Heart right ventricle (tissue), 16 donors: ENCODE results near the gene FTSJ1. TPM values are rescaled to one million over a fixed set of nuclear protein-coding genes. Genes with fewer than 3 reads are reported as not detected.
A peak's percentile ranks its signal among the peaks of the same experiment; 100 is the strongest.

Experiments
- ATAC-seq, 8 donors: fragments of 200-7000 bp; cut with Tn5 transposase; one replicate each; pipeline ENCODE4 v1.9.1; 2020; ENCODE audit warnings: mild to moderate bottlenecking in 8 of 8, moderate library complexity in 8 of 8, moderate number of reproducible peaks in 1 of 8
- DNase-seq, 2 donors: peaks; one replicate each; pipeline ENCODE4 v3.0.0-alpha.2; 2020
- H3K27ac ChIP-seq, 10 donors: fragments of 200-600 bp; sonication (generic) in 2 of 10; one replicate each; pipeline versions ENCODE4 v1.5.0 to v1.8.0; 2020 to 2022; ENCODE audit warnings: mild to moderate bottlenecking in 3 of 10
- H3K27me3 ChIP-seq, 7 donors: fragments of 200-600 bp; one replicate each; pipeline ENCODE4 v1.8.0; 2021 to 2022; ENCODE audit warnings: mild to moderate bottlenecking in 2 of 7
- H3K36me3 ChIP-seq, 9 donors: fragments of 200-600 bp; sonication (generic) in 1 of 9; one replicate each; pipeline versions ENCODE4 v1.5.0 to v1.8.0; 2020 to 2022; ENCODE audit warnings: mild to moderate bottlenecking in 2 of 9
- H3K4me1 ChIP-seq, 9 donors: fragments of 200-600 bp; sonication (generic) in 1 of 9; one replicate each; pipeline versions ENCODE4 v1.5.0 to v1.8.0; 2020 to 2022; ENCODE audit warnings: mild to moderate bottlenecking in 4 of 9
- H3K4me3 ChIP-seq, 10 donors: fragments of 200-600 bp; sonication (generic) in 2 of 10; one replicate each; pipeline versions ENCODE4 v1.5.0 to v1.8.0; 2020 to 2022; ENCODE audit warnings: mild to moderate bottlenecking in 7 of 10, moderate library complexity in 2 of 10
- H3K9me3 ChIP-seq, 11 donors: fragments of 200-600 bp in 10 of 11; sonication (generic) in 2 of 11; one replicate each; pipeline versions ENCODE4 v1.5.0 to v1.8.0; 2013 to 2022; ENCODE audit warnings: mild to moderate bottlenecking in 2 of 11, control low read depth in 1 of 11, moderate library complexity in 1 of 11
- WGBS, 2 donors: extraction: QIAGEN DNeasy Blood & Tissue Kit; methylation state at CpG; one replicate each; pipeline ENCODE4 v1.1.7; 2013; ENCODE audit warnings: inconsistent platforms in 1 of 2; 5-methylcytosine and 5-hydroxymethylcytosine counted together
- intact Hi-C, 10 donors: fragments of 100-400 bp; cut with DNase I; formaldehyde crosslinking; loops; one replicate each; pipeline versions ENCODE4 v1.11.1 to v1.14.2; 2022
- polyA plus RNA-seq, 2 donors: library from polyadenylated mRNA; stranded (reverse); fragments of 200-250 nt; gene quantifications; one replicate each; pipeline ENCODE4 v1.2.3, GENCODE V29; 2013
- total RNA-seq, 10 donors: library from RNA; stranded (reverse); fragmentation: NEBNext Ultra II Directional in 3 of 10; extraction: Animal tissue kit (Norgen Biotek cat#: 25700) in 3 of 10; gene quantifications; one replicate each; pipeline versions ENCODE4 v1.2.1 to v1.2.4, GENCODE V29; 2021 to 2023
- TF ChIP-seq, protein P1 (sequence below), 9 donors: fragments of 200-600 bp; sonication (generic) in 2 of 9; IDR thresholded peaks; one replicate each; pipeline versions ENCODE4 v1.5.0 to v1.8.0; 2021 to 2022; ENCODE audit warnings: antibody characterized with exemption in 9 of 9, mild to moderate bottlenecking in 5 of 9, moderate library complexity in 1 of 9
- donor health status: Arrhythmogenic right ventricular cardiomyopathy.
- donor health status: ischemic (EF 13 %, LVEDD 7.1; RV severe dilation, severe dysfunction).
- donor health status: healthy with polysubstance abuse.
- donor health status: DM: no; HTN: yes; CAD: no.
- donor health status: DM: no; HTN: no; CAD: no.
- donor health status: ischemic (EF 25% LVEDD 6.9; RV normal size, moderate dysfunction).
- donor health status: ischemic (EF 25% LVEDD 5.7; RV mildly dilated, moderate dysfunction).
- donor health status: healthy.
- donor health status: DM: yes; HTN: yes; CAD: no.
- donor health status: Ischemic cardiomyopathy.
- donor health status: ischemic (EF 35%, LVEDD 5.7; RV mildly dilated, moderate dysfunction).
- donor health status: nonischemic (EF 11% LVEDD 7.7; RV severe dilation, severe dysfunction).
- donor health status: DM: yes; HTN: yes; CAD: no.
- donor health status: PGD.
- donor health status: ischemic (EF 29% LVEDD 5.4; RV normal size, mild dysfunction).
- donor health status: nonischemic (EF 23%, LVEDD 6.1; RV moderate dilation, normal function).

Gene FTSJ1
- total and polyA plus RNA-seq, 12 donors, result 11.6 to 46.1 (median 14.9) TPM

DNA sequence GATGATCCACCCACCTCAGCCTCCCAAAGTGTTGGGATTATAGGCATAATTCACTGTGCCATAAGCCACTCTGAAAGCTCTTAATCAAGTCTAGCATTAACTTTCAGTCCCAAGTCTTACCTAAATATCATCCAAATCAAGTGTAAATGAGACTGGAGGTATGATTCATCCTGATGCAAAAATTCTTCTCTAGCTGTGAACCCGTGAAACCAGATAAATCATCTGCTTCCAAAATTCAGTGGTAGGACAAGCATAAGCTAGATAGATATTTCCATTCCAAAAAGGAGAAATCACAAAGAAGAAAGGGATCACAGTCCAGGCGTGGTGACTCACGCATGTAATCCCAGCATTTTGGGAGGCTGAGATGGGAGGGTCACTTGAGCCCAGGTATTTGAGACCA is 54.7 kb downstream of the FTSJ1 start:
- WGBS, 2 donors, result 89 to 95% methylated on average over 3 of the region's 3 CpGs
- ATAC-seq (no peak), DNase-seq (no peak)
- TF ChIP-seq, protein P1, sequence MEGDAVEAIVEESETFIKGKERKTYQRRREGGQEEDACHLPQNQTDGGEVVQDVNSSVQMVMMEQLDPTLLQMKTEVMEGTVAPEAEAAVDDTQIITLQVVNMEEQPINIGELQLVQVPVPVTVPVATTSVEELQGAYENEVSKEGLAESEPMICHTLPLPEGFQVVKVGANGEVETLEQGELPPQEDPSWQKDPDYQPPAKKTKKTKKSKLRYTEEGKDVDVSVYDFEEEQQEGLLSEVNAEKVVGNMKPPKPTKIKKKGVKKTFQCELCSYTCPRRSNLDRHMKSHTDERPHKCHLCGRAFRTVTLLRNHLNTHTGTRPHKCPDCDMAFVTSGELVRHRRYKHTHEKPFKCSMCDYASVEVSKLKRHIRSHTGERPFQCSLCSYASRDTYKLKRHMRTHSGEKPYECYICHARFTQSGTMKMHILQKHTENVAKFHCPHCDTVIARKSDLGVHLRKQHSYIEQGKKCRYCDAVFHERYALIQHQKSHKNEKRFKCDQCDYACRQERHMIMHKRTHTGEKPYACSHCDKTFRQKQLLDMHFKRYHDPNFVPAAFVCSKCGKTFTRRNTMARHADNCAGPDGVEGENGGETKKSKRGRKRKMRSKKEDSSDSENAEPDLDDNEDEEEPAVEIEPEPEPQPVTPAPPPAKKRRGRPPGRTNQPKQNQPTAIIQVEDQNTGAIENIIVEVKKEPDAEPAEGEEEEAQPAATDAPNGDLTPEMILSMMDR (IDR thresholded peaks at IDR 0.05), result no peak
- Histone ChIP-seq H3K27ac (peak overlapping the region in 1 of 10 donors; percentile 54), H3K4me3 (no peak overlapping the region), H3K4me1 (peaks cover 0 to 3% (median 0%) of the 10 kb centered on the region in 9 donors), H3K9me3 (no peaks in the 10 kb centered on the region), H3K36me3 (peaks cover 0 to 27% (median 0%) of the 10 kb centered on the region in 9 donors), H3K27me3 (no peaks in the 10 kb centered on the region)
- intact Hi-C loops, result no loop called here

DNA sequence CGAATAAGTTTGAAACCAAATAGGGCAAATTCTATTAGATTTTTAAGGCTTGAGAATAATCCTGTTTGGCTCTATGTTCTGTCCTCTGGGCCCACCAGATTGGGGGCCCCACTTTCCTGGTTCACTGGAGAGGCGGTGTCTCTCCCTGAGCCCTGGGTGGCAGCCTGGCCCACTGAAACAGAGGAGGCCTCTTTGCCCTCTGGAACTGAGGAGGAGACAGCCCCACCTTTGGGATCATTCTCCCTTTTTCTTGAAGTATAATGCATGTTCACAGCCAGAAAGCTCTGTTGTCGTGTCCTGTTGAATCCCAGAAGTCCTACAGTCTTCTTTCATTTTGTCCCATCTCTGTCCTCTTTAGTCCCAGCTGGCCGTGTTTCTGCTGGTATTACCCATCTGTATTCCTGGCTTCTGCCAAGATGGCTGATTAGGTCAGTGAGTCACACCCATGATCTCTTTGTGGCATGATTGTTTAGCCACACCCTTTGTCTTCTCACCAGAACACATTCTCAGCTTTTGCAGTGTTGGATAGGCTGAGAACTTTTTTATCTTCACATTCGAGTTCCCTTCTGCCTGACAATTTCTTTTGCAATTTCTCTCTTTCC is 55.5 kb downstream of the FTSJ1 start:
- 58 to 65% methylated on average over 5 of the region's 5 CpGs for WGBS, 2 donors
- H3K9me3 ChIP-seq, result no peaks in the 10 kb centered on the region
- intact Hi-C loops, result no loop called here

DNA sequence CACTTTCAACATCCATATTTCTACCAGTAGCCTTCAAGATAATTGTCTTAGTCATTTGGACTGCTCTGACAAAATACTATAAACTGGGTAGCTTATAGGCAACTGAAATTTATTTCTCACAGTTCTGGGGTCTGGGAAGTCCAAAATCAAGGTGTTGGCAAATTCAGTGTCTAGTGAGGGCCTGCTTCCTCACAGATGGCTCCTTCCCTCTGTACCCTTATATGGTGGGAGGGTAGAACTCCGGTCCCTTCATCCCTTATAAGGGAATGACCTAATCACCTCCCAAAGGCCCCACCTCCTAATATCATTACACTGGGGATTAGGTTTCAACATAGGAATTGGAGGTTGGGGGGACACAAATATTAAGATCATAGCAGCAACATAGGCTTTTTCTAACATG is 56.2 kb downstream of the FTSJ1 start:
- peak overlapping the region in 9 of 10 donors; percentile 11 to 64 (median 47) for H3K27ac ChIP-seq
- no peak for ATAC-seq
- no peak for DNase-seq
- TF ChIP-seq, protein P1 (IDR thresholded peaks at IDR 0.05), result no peak
- no peak overlapping the region for H3K4me3 ChIP-seq
- H3K27me3 ChIP-seq, result no peaks in the 10 kb centered on the region
- intact Hi-C loops, result no loop called here
- WGBS, 2 donors, result 58 to 89% methylated on average over 1 of the region's 1 CpG
- peaks cover 0 to 16% (median 0%) of the 10 kb centered on the region in 9 donors for H3K36me3 ChIP-seq
- no peaks in the 10 kb centered on the region for H3K9me3 ChIP-seq
- peaks cover 0 to 3% (median 0%) of the 10 kb centered on the region in 9 donors for H3K4me1 ChIP-seq

More for the DNA sequence above, 55.5 kb downstream of the FTSJ1 start:
- TF ChIP-seq, protein P1 (IDR thresholded peaks at IDR 0.05), result no peak
- H3K36me3 ChIP-seq, result peaks cover 0 to 23% (median 0%) of the 10 kb centered on the region in 9 donors
- DNase-seq (no peak), ATAC-seq (peak in 4 of 8 donors; percentile 26 to 81 (median 74))
- H3K4me1 ChIP-seq, result peaks cover 0 to 3% (median 0%) of the 10 kb centered on the region in 9 donors
- no peak overlapping the region for H3K4me3 ChIP-seq
- H3K27ac ChIP-seq, result peak overlapping the region in 9 of 10 donors; percentile 11 to 64 (median 54)
- H3K27me3 ChIP-seq, result no peaks in the 10 kb centered on the region

DNA sequence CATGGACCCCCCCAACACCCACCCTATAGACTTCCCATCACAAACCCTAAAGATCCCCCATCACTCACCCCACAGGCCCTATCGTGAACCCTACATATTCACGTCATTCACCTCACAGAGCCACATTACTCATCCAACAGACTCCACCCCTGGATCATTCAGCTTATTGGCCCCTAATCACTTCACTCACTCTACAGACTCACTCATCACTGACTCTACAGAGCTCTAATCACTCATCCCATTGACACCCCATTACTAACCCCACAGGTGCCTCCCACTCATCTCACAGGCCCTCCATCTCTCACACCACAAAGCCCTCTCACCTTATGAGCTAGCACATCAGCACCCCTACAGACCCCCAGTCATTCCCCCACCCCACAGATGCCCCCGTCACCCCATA is 57.2 kb downstream of the FTSJ1 start:
- no peak overlapping the region for H3K27ac ChIP-seq

More for the DNA sequence above, 57.2 kb downstream of the FTSJ1 start:
- Histone ChIP-seq H3K4me1 (peaks cover 0 to 3% (median 0%) of the 10 kb centered on the region in 9 donors), H3K27me3 (no peaks in the 10 kb centered on the region), H3K9me3 (no peaks in the 10 kb centered on the region), H3K36me3 (peaks cover 0 to 7% (median 0%) of the 10 kb centered on the region in 9 donors), H3K4me3 (no peak overlapping the region)
- TF ChIP-seq, protein P1 (IDR thresholded peaks at IDR 0.05), result no peak
- DNase-seq (no peak), ATAC-seq (no peak)
- intact Hi-C loops, result no loop called here
- WGBS, 2 donors, result 94 to 96% methylated on average over 3 of the region's 3 CpGs

Other genes with a start within 250 kb of the FTSJ1 start
- gene SSX1, start 220.8 kb upstream of the FTSJ1 start, total RNA-seq, result not detected
- not detected for gene SSX1, start 220.8 kb upstream of the FTSJ1 start, polyA plus RNA-seq
- not detected for gene SSX3, start 119.5 kb upstream of the FTSJ1 start, total RNA-seq
- not detected for gene SSX3, start 119.5 kb upstream of the FTSJ1 start, polyA plus RNA-seq
- not detected for gene SSX4, start 92.7 kb upstream of the FTSJ1 start, total RNA-seq
- not detected for gene SSX4, start 92.7 kb upstream of the FTSJ1 start, polyA plus RNA-seq
- gene SSX4B, start 64.2 kb upstream of the FTSJ1 start, total RNA-seq, result not detected
- gene SSX4B, start 64.2 kb upstream of the FTSJ1 start, polyA plus RNA-seq, result not detected
- 1 to 10 TPM in 7 of 10 donors, under 1 TPM in 3; 0.64 to 5.3 (median 1.7) TPM for gene SLC38A5, start 5.9 kb upstream of the FTSJ1 start, total RNA-seq
- gene SLC38A5, start 5.9 kb upstream of the FTSJ1 start, polyA plus RNA-seq, result 10 to 100 TPM in 1 of 2 donors, 1 to 10 TPM in 1; 2.6 to 15.4 TPM
- gene PORCN, start 32.8 kb downstream of the FTSJ1 start, total RNA-seq, result 10 to 100 TPM in 9 of 10 donors, 1 to 10 TPM in 1; 9.9 to 16.1 (median 13.0) TPM
- 10 to 100 TPM; 12.7 to 26.7 TPM for gene PORCN, start 32.8 kb downstream of the FTSJ1 start, polyA plus RNA-seq
- gene EBP, start 45.6 kb downstream of the FTSJ1 start, total RNA-seq, result 10 to 100 TPM; 35.1 to 76.0 (median 54.2) TPM
- 100 to 1,000 TPM in 1 of 2 donors, 10 to 100 TPM in 1; 96.9 to 128 TPM for gene EBP, start 45.6 kb downstream of the FTSJ1 start, polyA plus RNA-seq
- 10 to 100 TPM; 14.7 to 22.6 (median 18.7) TPM for gene TBC1D25, start 63.5 kb downstream of the FTSJ1 start, total RNA-seq
- gene TBC1D25, start 63.5 kb downstream of the FTSJ1 start, polyA plus RNA-seq, result 10 to 100 TPM in 1 of 2 donors, 1 to 10 TPM in 1; 6.1 to 11.1 TPM
- gene RBM3, start 98.3 kb downstream of the FTSJ1 start, total RNA-seq, result 100 to 1,000 TPM in 8 of 10 donors, 10 to 100 TPM in 2; 60.0 to 204 (median 111) TPM
- 100 to 1,000 TPM in 1 of 2 donors, 10 to 100 TPM in 1; 99.6 to 127 TPM for gene RBM3, start 98.3 kb downstream of the FTSJ1 start, polyA plus RNA-seq
- gene WDR13, start 121.3 kb downstream of the FTSJ1 start, total RNA-seq, result 100 to 1,000 TPM; 121 to 176 (median 157) TPM
- gene WDR13, start 121.3 kb downstream of the FTSJ1 start, polyA plus RNA-seq, result 100 to 1,000 TPM; 292 to 352 TPM
- gene WAS, start 207.6 kb downstream of the FTSJ1 start, total RNA-seq, result 10 to 100 TPM in 1 of 10 donors, 1 to 10 TPM in 8, under 1 TPM in 1; 0.86 to 14.3 (median 1.7) TPM
- 1 to 10 TPM; 1.9 TPM for gene WAS, start 207.6 kb downstream of the FTSJ1 start, polyA plus RNA-seq
- 1 to 10 TPM; 2.2 to 5.6 (median 3.1) TPM for gene SUV39H1, start 220.5 kb downstream of the FTSJ1 start, total RNA-seq
- gene SUV39H1, start 220.5 kb downstream of the FTSJ1 start, polyA plus RNA-seq, result 1 to 10 TPM; 1.4 to 4.6 TPM